ENCODE measurements around the gene REC8. TPM values are rescaled to one million over a fixed set of nuclear protein-coding genes. Genes with fewer than 3 reads are reported as not detected.

REC8 gene
- total and polyA plus RNA-seq, 2 of the 13 experiments (the other 11 are each of a cell fraction or from before 2014, with no cell fraction given), result 3.4 to 14.7 TPM

- no peak for TF ChIP-seq PRPF4 (IDR thresholded peaks at IDR 0.05; ENCODE audit: low read depth, low read length, poor library complexity, severe bottlenecking)
- TF ChIP-seq, protein P1, sequence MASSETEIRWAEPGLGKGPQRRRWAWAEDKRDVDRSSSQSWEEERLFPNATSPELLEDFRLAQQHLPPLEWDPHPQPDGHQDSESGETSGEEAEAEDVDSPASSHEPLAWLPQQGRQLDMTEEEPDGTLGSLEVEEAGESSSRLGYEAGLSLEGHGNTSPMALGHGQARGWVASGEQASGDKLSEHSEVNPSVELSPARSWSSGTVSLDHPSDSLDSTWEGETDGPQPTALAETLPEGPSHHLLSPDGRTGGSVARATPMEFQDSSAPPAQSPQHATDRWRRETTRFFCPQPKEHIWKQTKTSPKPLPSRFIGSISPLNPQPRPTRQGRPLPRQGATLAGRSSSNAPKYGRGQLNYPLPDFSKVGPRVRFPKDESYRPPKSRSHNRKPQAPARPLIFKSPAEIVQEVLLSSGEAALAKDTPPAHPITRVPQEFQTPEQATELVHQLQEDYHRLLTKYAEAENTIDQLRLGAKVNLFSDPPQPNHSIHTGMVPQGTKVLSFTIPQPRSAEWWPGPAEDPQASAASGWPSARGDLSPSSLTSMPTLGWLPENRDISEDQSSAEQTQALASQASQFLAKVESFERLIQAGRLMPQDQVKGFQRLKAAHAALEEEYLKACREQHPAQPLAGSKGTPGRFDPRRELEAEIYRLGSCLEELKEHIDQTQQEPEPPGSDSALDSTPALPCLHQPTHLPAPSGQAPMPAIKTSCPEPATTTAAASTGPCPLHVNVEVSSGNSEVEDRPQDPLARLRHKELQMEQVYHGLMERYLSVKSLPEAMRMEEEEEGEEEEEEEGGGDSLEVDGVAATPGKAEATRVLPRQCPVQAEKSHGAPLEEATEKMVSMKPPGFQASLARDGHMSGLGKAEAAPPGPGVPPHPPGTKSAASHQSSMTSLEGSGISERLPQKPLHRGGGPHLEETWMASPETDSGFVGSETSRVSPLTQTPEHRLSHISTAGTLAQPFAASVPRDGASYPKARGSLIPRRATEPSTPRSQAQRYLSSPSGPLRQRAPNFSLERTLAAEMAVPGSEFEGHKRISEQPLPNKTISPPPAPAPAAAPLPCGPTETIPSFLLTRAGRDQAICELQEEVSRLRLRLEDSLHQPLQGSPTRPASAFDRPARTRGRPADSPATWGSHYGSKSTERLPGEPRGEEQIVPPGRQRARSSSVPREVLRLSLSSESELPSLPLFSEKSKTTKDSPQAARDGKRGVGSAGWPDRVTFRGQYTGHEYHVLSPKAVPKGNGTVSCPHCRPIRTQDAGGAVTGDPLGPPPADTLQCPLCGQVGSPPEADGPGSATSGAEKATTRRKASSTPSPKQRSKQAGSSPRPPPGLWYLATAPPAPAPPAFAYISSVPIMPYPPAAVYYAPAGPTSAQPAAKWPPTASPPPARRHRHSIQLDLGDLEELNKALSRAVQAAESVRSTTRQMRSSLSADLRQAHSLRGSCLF (CRISPR knock-in tag; IDR thresholded peaks at IDR 0.05; ENCODE audit: borderline replicate concordance), result no peak
- TF ChIP-seq ZNF180 (CRISPR knock-in tag; IDR thresholded peaks at IDR 0.05; ENCODE audit: borderline replicate concordance, low read depth), result 0 out of 2 replicates have a peak, but pooled peaks have one; percentile 17
- TF ChIP-seq ARNT2 (CRISPR knock-in tag; IDR thresholded peaks at IDR 0.05; ENCODE audit: low read depth), result peak; percentile 19
- peak; percentile 10 for TF ChIP-seq POGK (CRISPR knock-in tag; conservative IDR thresholded peaks at IDR 0.05)
- no peak for TF ChIP-seq ZBTB40 (IDR thresholded peaks at IDR 0.05)
- no peak for TF ChIP-seq ZBTB40 (CRISPR knock-in tag; IDR thresholded peaks at IDR 0.05)
- TF ChIP-seq, protein P2, sequence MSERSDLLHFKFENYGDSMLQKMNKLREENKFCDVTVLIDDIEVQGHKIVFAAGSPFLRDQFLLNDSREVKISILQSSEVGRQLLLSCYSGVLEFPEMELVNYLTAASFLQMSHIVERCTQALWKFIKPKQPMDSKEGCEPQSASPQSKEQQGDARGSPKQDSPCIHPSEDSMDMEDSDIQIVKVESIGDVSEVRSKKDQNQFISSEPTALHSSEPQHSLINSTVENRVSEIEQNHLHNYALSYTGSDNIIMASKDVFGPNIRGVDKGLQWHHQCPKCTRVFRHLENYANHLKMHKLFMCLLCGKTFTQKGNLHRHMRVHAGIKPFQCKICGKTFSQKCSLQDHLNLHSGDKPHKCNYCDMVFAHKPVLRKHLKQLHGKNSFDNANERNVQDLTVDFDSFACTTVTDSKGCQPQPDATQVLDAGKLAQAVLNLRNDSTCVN (CRISPR knock-in tag; IDR thresholded peaks at IDR 0.05; ENCODE audit: borderline replicate concordance), result peak; percentile 65; the same call in 1 of the 2 replicates
Observed at GRCh38 chr14:24145690-24146452, 26.0 kb upstream of the REC8 start (continued).

Measured in HepG2 (cell line).